Parietal lobe (tissue), 1 donor: ENCODE data around the gene FTMT. TPM values are rescaled to one million over a fixed set of nuclear protein-coding genes. Genes with fewer than 3 reads are reported as not detected.

Source experiments
- total RNA-seq: library from RNA; depleted of rRNA; stranded (reverse); fragments of >200 nt; gene quantifications from one replicate; pipeline ENCODE4 v1.2.3, GENCODE V29; 2014

FTMT gene
- total RNA-seq = not detected

GRCh38 chr5:121851643-121852574 is at the start of gene FTMT:
FTMT (plus strand) TSS chr5:121851882; CDS start chr5:121851964, 82 bp downstream.

Other genes with a start within 250 kb of the FTMT start
- 31.9 TPM for gene SRFBP1, start 110.1 kb downstream of the FTMT start, total RNA-seq
- 7.2 TPM for gene LOX, start 226.4 kb downstream of the FTMT start, total RNA-seq